ENCODE results near the gene YLPM1. TPM values are rescaled to one million over a fixed set of nuclear protein-coding genes. Genes with fewer than 3 reads are reported as not detected.
A peak's percentile ranks its signal among the peaks of the same experiment; 100 is the strongest.

Gene YLPM1
- total RNA-seq, 2 experiments from 2014 or later, result 58.2 to 58.4 TPM

DNA sequence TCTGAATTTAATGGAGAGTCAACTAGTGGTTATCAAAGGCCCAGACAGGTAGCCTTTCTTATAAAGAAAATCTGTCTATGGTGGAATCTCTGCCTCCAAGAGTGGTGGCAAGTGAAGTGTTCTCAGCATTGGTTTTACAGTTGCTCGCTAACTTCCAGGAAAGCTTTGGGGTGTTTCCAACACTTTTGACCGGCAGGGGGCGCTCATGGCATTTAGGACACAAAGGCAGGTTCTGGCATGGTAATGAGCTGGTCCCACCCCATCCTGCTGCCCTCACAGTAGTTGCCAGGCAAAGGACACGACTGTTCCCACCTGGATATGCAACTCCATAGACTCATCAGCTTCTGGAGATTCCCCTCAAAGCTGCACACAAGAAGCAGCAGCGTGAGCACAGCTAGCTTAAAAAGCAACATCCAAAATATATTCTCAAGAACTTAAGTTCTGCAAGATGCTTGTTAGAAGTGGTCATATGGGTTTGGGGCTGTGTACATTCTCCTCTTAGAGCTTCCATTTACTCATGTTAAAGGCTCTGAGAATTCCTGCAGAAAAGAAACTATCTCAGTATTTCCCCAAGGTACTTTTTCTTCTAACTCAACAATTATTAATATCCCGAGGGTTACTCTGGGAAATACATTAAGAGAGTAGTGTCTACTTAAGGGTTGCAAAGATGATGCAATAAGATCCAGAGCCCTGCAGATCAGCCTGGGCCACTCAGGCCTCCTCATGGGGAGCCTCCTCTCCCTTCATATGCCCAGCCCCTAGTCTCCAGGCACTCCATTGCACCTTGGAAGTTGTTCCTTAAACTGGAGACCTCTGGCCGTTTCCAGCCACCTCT lies 98.0 kb downstream of the YLPM1 start:
- Mint-ChIP-seq H3K36me3 (ENCODE audit: low read depth) (no peaks in the 10 kb centered on the region), H3K27ac (no peak overlapping the region), H3K4me3 (no peak overlapping the region), H3K4me1 (ENCODE audit: low read depth) (peaks cover 11% of the 10 kb centered on the region), H3K9me3 (ENCODE audit: insufficient read depth) (no peaks in the 10 kb centered on the region), H3K27me3 (ENCODE audit: low read depth) (no peaks in the 10 kb centered on the region)
- DNase-seq (peak; percentile 94), ATAC-seq (peak; percentile 87)
- CTCF ChIA-PET, result interaction anchor here (0.7 to 15.6 kb wide), 64 partner anchors 11 to 441 kb away, joined by 3 to 552 read pairs (median 4); partner anchors contain the start of genes ACYP1, DLST, EIF2B2 and NEK9
- POLR2A ChIA-PET, result interaction anchor here (0.6 to 5.8 kb wide), 7 partner anchors 12 to 433 kb away, joined by 3 to 31 read pairs (median 3); partner anchors contain the start of genes DLST and PROX2

DNA sequence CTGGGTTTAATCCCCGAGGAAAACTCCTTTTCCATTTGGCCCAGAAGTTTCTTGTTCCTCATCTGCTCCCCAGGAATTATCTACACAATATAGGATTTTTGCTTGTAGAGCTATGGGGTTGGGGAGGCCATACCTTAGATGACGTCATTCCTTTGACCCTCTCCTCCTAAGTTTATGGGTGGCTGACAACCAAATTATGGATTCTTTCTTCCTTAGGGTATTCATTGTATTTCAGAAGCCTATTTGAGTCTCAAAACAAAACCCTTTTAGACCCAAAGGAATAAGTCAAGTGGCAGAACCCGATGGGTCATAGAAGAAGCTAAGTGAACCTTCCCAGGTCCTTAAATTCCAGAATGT lies 98.6 kb downstream of the YLPM1 start:
- CTCF ChIA-PET, result interaction anchor here (0.7 to 15.6 kb wide), 40 partner anchors 10 to 441 kb away, joined by 3 to 552 read pairs (median 5); partner anchors contain the start of genes ACYP1, DLST, EIF2B2 and NEK9
- no peak overlapping the region for H3K4me3 Mint-ChIP-seq
- POLR2A ChIA-PET, result interaction anchor here (1.1 to 5.8 kb wide), 3 partner anchors 10 to 43 kb away, joined by 5 to 31 read pairs (median 17); partner anchors contain the start of gene DLST
- H3K27me3 Mint-ChIP-seq (ENCODE audit: low read depth), result no peaks in the 10 kb centered on the region
- H3K36me3 Mint-ChIP-seq (ENCODE audit: low read depth), result no peaks in the 10 kb centered on the region
- H3K4me1 Mint-ChIP-seq (ENCODE audit: low read depth), result peaks cover 17% of the 10 kb centered on the region
- DNase-seq (no peak), ATAC-seq (no peak)
- H3K27ac Mint-ChIP-seq, result no peak overlapping the region
- H3K9me3 Mint-ChIP-seq (ENCODE audit: insufficient read depth), result no peaks in the 10 kb centered on the region

DNA sequence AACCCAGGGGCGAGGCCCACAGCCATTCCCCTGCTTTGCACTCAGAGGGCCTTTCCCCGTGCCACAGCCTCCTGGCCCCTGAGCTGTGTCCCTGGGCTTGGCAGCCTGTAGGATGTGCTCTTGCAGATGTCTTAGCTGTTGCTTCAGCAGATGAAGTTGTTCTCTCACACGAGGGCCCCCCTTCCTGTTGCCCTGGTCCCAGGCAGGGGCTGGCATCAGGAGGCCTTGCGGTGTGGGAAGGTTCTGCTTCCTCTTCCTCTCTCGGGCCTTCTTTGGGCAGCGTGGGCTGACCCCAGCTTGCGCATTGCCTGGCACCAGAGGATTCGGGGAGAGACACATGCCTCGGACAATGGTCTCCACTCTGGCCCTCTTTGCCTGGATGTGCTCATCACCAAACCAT lies 100.2 kb downstream of the YLPM1 start:
- H3K27ac Mint-ChIP-seq, result no peak overlapping the region
- no peak for ATAC-seq
- no peak for DNase-seq
- CTCF ChIA-PET, result interaction anchor here (1.0 to 15.6 kb wide), 10 partner anchors 8 to 226 kb away, joined by 3 to 552 read pairs (median 46); partner anchors contain the start of genes DLST and PROX2
- H3K27me3 Mint-ChIP-seq (ENCODE audit: low read depth), result no peaks in the 10 kb centered on the region
- H3K9me3 Mint-ChIP-seq (ENCODE audit: insufficient read depth), result no peaks in the 10 kb centered on the region
- POLR2A ChIA-PET, result interaction anchor here (1.8 to 5.8 kb wide), 3 partner anchors 13 to 19 kb away, joined by 6 to 31 read pairs (median 7); partner anchors contain the start of genes DLST and PROX2
- no peak overlapping the region for H3K4me3 Mint-ChIP-seq
- peaks cover 31% of the 10 kb centered on the region for H3K4me1 Mint-ChIP-seq (ENCODE audit: low read depth)
- H3K36me3 Mint-ChIP-seq (ENCODE audit: low read depth), result no peaks in the 10 kb centered on the region

DNA sequence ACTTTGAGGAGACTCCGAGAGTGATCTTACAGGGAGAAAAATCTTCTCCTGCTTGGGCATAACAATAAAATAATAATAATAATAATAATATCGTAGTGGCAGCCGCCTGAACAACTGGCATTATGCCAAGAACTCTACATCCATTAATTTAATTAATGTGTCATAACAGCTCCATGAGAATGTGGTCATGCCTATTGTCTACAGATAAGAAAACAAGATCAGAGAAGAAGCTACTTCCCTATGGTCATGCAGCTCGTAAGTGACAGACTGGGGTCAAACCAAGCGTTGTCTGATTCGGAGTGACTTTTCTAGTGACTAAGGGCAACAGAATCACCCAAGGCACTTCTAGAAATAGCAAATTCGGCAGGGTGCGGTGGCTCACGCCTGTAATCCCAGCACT lies 101.1 kb downstream of the YLPM1 start:
- POLR2A ChIA-PET, result interaction anchor here (1.8 to 5.8 kb wide), 3 partner anchors 12 to 18 kb away, joined by 6 to 31 read pairs (median 7); partner anchors contain the start of genes DLST and PROX2
- Mint-ChIP-seq H3K4me1 (ENCODE audit: low read depth) (peaks cover 37% of the 10 kb centered on the region), H3K9me3 (ENCODE audit: insufficient read depth) (no peaks in the 10 kb centered on the region), H3K36me3 (ENCODE audit: low read depth) (no peaks in the 10 kb centered on the region), H3K4me3 (no peak overlapping the region), H3K27ac (no peak overlapping the region), H3K27me3 (ENCODE audit: low read depth) (no peaks in the 10 kb centered on the region)
- ATAC-seq (no peak), DNase-seq (no peak)
- CTCF ChIA-PET, result interaction anchor here (1.3 to 15.6 kb wide), 7 partner anchors 8 to 225 kb away, joined by 3 to 552 read pairs (median 86); partner anchors contain the start of genes DLST and PROX2

DNA sequence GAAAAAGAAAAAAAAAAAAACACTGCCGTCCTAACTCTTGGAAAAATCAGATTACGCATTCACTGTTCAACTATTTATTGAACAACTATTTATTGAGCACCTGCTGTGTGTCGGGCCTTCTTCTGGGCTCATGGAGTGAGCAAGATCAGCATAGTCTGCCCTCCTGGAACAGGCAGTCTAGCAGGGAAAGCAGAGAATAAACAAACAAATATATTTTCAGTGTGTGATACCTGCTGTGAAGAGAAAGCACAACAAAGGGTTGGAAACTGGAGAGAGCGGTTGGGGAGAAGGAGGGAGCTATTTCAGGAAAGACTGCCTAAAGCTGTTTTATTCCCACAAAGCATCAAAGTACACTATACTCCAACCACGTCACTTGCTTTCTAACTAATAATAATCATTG lies 102.0 kb downstream of the YLPM1 start:
- no peak for DNase-seq
- Mint-ChIP-seq H3K4me3 (no peak overlapping the region), H3K27ac (peak overlapping the region; percentile 30), H3K4me1 (ENCODE audit: low read depth) (peaks cover 37% of the 10 kb centered on the region), H3K36me3 (ENCODE audit: low read depth) (no peaks in the 10 kb centered on the region), H3K27me3 (ENCODE audit: low read depth) (no peaks in the 10 kb centered on the region), H3K9me3 (ENCODE audit: insufficient read depth) (no peaks in the 10 kb centered on the region)
- ChIA-PET POLR2A (interaction anchor here (5.8 kb wide), 1 partner anchor 17 kb away, joined by 31 read pairs; the partner anchor contains the start of gene DLST), CTCF (interaction anchor here (1.3 to 15.6 kb wide), 4 partner anchors 16 to 257 kb away, joined by 3 to 552 read pairs (median 44); no protein-coding TSS in a partner anchor)
- ATAC-seq, result no peak

DNA sequence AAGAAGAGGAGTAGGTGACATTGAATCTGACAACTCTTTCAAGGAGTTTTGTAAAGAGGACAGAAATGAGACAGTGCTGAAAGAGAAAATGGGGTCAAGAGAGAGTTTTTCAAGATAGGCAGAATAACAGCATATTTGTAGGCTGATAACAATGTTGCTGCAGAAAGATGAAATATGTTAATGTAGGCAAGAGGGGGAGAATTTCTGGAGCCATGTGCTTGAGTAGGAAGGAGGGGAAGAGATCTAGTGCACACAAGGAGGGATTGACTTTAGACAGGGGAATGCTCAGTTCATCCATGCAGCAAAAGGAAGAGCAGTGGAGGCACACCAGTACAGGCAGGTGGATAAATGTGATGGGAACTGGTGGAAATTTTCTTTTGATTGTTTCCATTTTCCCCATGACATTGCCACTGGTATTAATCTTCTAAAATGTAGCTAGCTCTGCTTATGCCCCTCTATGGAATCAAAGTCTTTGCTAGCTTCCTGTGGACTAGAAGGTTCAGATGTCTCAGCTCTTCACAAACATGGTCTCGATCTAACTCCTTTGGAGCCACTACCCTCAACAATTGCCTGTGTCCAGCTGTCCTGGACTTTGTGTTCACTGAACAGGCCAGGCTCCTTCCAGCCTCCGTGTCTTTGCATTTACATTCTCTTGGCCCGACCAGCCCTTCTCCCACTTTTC lies 103.7 kb downstream of the YLPM1 start:
- ATAC-seq, result no peak
- POLR2A ChIA-PET, result interaction anchor here (0.9 to 2.4 kb wide), 4 partner anchors 10 to 15 kb away, joined by 4 to 41 read pairs (median 8); partner anchors contain the start of genes DLST and PROX2
- H3K27ac Mint-ChIP-seq, result peak overlapping the region; percentile 86

DNA sequence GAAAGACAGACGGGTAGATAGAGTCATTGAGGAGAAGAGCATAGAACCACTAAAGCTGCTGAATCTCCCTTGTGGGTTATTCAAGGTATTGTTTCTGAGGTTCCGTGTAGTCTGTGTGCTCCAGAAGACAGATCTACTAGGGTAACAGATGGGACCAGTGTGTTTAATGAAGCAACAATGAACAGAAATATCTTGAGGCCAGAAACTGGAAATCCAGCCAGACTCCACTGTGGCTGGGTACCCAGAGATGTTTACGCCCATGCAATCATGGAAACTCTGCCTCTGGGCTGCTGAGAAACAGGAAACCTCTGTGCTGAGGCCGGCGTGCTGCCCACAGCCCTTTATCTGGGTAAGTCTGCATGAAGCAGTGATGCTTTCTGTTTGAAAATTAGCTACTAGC lies 104.6 kb downstream of the YLPM1 start:
- Mint-ChIP-seq H3K4me1 (ENCODE audit: low read depth) (peaks cover 33% of the 10 kb centered on the region), H3K27me3 (ENCODE audit: low read depth) (no peaks in the 10 kb centered on the region), H3K36me3 (ENCODE audit: low read depth) (no peaks in the 10 kb centered on the region), H3K9me3 (ENCODE audit: insufficient read depth) (no peaks in the 10 kb centered on the region), H3K4me3 (peak overlapping the region; percentile 46), H3K27ac (peak overlapping the region; percentile 86)
- ATAC-seq (peak; percentile 97), DNase-seq (peak; percentile 86)
- POLR2A ChIA-PET, result interaction anchor here (0.7 to 2.4 kb wide), 4 partner anchors 9 to 221 kb away, joined by 3 to 41 read pairs (median 7); partner anchors contain the start of genes DLST and PROX2
- CTCF ChIA-PET, result interaction anchor here (1.1 to 10.6 kb wide), 10 partner anchors 8 to 259 kb away, joined by 3 to 155 read pairs (median 10); partner anchors contain the start of genes DLST and PROX2

More for the DNA sequence above, 103.7 kb downstream of the YLPM1 start:
- DNase-seq, result no peak
- Mint-ChIP-seq H3K27me3 (ENCODE audit: low read depth) (no peaks in the 10 kb centered on the region), H3K9me3 (ENCODE audit: insufficient read depth) (no peaks in the 10 kb centered on the region), H3K4me3 (no peak overlapping the region), H3K4me1 (ENCODE audit: low read depth) (peaks cover 33% of the 10 kb centered on the region), H3K36me3 (ENCODE audit: low read depth) (no peaks in the 10 kb centered on the region)
- CTCF ChIA-PET, result interaction anchor here (0.8 to 10.6 kb wide), 13 partner anchors 7 to 258 kb away, joined by 3 to 155 read pairs (median 7); partner anchors contain the start of genes ACYP1, DLST and PROX2

DNA sequence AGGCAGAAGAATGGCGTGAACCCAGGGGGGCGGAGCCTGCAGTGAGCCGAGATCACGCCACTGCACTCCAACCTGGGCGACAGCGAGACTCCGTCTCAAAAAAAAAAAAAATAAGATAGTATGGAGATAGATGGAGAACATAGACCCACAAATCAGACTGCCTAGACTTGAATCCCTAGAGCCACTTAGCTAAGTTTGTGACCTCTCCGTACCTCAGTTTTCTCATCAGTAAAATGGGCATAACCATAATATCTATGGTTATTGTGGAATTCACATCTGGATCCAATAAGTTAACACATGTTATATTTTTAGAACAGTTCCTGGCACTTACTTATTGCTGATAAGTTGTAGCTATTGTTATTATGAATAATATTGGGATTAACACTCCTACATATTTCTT lies 105.6 kb downstream of the YLPM1 start:
- H3K9me3 Mint-ChIP-seq (ENCODE audit: insufficient read depth), result no peaks in the 10 kb centered on the region
- POLR2A ChIA-PET, result interaction anchor here (2.4 kb wide), 1 partner anchor 14 kb away, joined by 41 read pairs; the partner anchor contains the start of gene DLST
- H3K27me3 Mint-ChIP-seq (ENCODE audit: low read depth), result no peaks in the 10 kb centered on the region
- no peak overlapping the region for H3K4me3 Mint-ChIP-seq
- peaks cover 28% of the 10 kb centered on the region for H3K4me1 Mint-ChIP-seq (ENCODE audit: low read depth)
- H3K27ac Mint-ChIP-seq, result no peak overlapping the region
- CTCF ChIA-PET, result interaction anchor here (1.1 to 10.6 kb wide), 6 partner anchors 9 to 260 kb away, joined by 4 to 155 read pairs (median 36); partner anchors contain the start of genes DLST and PROX2
- DNase-seq (no peak), ATAC-seq (no peak)
- no peaks in the 10 kb centered on the region for H3K36me3 Mint-ChIP-seq (ENCODE audit: low read depth)

DNA sequence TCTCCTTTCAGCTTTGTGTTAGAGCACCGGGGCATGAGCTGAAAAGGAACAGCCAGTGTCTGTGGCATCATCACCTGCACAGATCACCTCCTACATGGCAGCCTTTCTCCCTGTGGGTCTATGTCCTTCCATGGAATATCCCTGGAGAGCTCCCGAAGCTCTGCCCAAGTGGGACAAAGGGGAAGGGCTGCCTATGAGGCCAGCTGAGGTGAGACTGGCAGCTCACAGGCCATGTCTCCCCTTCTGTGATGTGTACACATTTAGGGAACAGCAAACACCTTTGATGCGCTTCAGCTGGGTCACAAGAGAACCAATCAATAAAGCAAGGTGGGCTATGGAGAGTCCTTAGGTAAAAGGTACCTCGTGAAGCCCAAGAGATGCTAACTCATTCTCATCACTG lies 108.7 kb downstream of the YLPM1 start:
- Mint-ChIP-seq H3K27ac (no peak overlapping the region), H3K9me3 (ENCODE audit: insufficient read depth) (no peaks in the 10 kb centered on the region), H3K4me3 (no peak overlapping the region), H3K27me3 (ENCODE audit: low read depth) (no peaks in the 10 kb centered on the region), H3K36me3 (ENCODE audit: low read depth) (no peaks in the 10 kb centered on the region), H3K4me1 (ENCODE audit: low read depth) (peaks cover 39% of the 10 kb centered on the region)
- DNase-seq, result no peak
- POLR2A ChIA-PET, result interaction anchor here (1.0 to 3.9 kb wide), 3 partner anchors 9 to 34 kb away, joined by 4 to 15 read pairs (median 5); no protein-coding TSS in a partner anchor
- CTCF ChIA-PET, result interaction anchor here (1.0 to 10.6 kb wide), 6 partner anchors 9 to 34 kb away, joined by 4 to 155 read pairs (median 6); no protein-coding TSS in a partner anchor
- no peak for ATAC-seq

DNA sequence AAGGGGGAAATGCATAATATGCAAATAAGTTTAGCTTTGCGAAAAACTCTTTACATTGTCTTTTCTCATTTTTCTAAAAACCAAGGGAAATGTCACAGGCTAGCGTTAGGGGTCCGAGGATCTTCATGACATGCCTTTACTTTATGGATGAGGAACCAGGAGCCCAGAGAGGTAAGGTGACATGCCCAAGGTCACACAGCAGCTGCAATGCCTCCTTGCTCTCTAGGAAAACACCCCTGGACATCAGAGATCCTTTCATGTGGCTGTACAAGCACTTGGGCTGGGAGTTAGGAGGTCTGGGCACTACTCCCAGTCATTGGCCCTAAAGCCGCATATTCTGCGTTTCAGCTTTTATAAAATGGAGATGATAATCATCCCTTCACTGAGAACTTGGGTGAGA lies 112.1 kb downstream of the YLPM1 start:
- H3K9me3 Mint-ChIP-seq (ENCODE audit: insufficient read depth), result no peaks in the 10 kb centered on the region
- H3K27ac Mint-ChIP-seq, result peak overlapping the region; percentile 82
- DNase-seq (no peak), ATAC-seq (no peak)
- H3K27me3 Mint-ChIP-seq (ENCODE audit: low read depth), result no peaks in the 10 kb centered on the region
- peaks cover 28% of the 10 kb centered on the region for H3K4me1 Mint-ChIP-seq (ENCODE audit: low read depth)
- POLR2A ChIA-PET, result interaction anchor here (0.6 to 1.9 kb wide), 3 partner anchors 12 to 19 kb away, joined by 3 to 7 read pairs (median 5); no protein-coding TSS in a partner anchor
- CTCF ChIA-PET, result interaction anchor here (0.7 to 10.6 kb wide), 4 partner anchors 15 to 213 kb away, joined by 4 to 155 read pairs (median 66); no protein-coding TSS in a partner anchor
- H3K4me3 Mint-ChIP-seq, result peak overlapping the region; percentile 37
- H3K36me3 Mint-ChIP-seq (ENCODE audit: low read depth), result no peaks in the 10 kb centered on the region

All from activated CD8-positive, alpha-beta T cell treated with anti-CD3 and anti-CD28 coated beads, Interleukin-2, amount 10 ng/mL, durations not matched to agents 7 days and 5 days (primary cell).